Hematopoietic multipotent progenitor cell treated with erythropoietin and hydrocortisone succinate and interleukin-3 and kit ligand, for 8 days (in vitro differentiated cells): ENCODE results near the gene COG3.

Experiments
- DNase-seq: peaks from one replicate; pipeline ENCODE4 v3.0.0-alpha.2; 2015

Gene COG3

DNA sequence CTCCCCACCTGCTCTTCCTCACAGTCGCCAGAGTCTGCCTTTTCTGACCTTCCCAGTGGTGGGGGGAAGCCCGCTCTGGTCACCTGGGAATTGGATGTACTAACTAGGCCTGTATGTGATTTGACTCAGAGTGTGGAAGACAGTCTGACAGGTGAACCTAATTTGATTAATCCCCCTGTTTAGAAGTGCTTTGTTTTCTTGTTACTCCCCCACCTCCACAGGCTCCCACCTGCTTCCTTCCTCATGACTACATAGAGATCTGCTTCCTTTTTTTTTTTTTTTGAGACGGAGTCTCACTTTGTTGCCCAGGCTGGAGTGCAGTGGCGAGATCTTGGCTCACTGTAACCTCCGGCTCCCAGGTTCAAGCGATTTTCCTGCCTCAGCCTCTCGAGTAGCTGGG is 44.0 kb downstream of the COG3 start:
- DNase-seq: no peak

GRCh38 chr13:45510672-45511071 is 45.9 kb downstream of the COG3 start:
- DNase-seq: no peak

GRCh38 chr13:45511310-45512097 is 46.8 kb downstream of the COG3 start:
- peak; percentile 76 for DNase-seq

DNA sequence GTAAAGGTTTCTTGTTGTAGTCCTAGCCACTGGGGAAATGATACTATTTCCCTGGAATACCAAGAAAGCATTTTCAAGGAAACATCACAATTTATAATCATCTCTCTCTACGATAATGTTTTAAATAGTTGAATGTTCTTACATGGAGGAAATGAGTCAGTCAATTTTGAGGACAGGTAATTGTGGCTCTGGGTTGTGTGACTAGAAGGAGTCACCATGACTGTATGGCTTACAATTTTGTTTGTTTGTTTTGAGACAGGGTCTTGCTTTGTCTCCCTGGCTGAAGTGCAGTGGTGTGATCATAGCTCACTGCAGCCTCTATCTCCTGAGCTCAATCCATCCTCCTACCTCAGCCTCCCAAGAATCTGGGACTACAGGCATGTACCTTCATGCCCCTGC is 47.4 kb downstream of the COG3 start:
- no peak for DNase-seq

GRCh38 chr13:45516757-45517156 is 52.0 kb downstream of the COG3 start:
- no peak for DNase-seq

GRCh38 chr13:45518525-45519245 is 53.9 kb downstream of the COG3 start:
- DNase-seq: no peak

- DNase-seq: no peak
Observed at GRCh38 chr13:45519493-45519892, 54.8 kb downstream of the COG3 start.

GRCh38 chr13:45521297-45521696 is 56.6 kb downstream of the COG3 start:
- DNase-seq: no peak

DNA sequence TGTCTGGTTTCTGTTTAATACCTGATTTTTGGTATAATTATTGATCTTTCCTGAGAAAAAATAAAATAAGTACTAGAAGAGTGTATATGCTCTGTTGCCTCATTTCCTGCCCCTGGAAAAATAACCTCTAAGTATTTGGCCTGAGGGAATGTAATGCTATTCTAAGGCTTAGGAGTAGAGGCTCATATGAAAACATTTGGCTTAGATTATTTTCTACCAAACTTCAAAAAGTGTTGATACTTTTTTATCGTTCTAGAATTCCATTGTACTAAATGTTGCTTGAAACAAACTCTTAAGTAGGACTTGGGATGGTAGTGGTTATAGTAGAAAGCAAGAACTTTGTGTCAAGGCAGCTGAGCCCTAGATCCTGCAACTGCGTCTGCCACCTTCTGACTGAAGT is 57.8 kb downstream of the COG3 start:
- DNase-seq: no peak

DNA sequence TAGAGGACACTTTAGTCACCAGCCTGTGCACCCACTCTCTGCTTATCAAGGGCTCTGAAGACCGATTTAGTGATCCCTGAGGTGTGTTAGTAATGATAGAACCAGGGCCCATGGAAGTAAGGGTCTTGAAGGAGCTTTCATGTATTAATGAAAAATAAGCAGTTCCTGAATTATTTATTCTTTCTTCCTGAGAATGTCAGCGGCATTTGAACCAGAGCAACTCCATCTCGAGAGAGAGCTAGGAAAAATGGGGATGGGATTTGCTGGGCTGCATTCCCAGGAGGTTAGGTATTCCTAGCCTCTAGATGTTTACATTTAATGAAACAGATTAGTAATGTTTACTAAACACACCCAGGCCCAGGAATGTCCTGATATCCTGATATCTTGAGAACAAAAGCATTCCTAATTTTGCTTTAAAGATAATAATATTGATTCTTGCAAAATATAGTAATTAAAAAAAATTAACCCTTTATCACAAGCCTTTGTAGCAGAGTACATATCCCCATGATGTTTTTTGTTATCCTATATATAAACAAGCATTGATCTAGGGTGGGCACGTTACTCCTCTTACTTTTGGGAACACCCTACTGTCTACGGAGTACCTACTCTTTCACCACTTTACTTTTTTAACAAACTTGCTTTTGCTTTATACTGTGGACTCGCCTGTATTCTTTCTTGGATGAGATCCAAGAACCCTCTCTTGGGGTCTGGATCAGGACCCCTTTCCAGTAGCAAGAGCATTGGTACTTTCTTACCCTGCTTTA is 63.1 kb downstream of the COG3 start:
- no peak for DNase-seq

DNA sequence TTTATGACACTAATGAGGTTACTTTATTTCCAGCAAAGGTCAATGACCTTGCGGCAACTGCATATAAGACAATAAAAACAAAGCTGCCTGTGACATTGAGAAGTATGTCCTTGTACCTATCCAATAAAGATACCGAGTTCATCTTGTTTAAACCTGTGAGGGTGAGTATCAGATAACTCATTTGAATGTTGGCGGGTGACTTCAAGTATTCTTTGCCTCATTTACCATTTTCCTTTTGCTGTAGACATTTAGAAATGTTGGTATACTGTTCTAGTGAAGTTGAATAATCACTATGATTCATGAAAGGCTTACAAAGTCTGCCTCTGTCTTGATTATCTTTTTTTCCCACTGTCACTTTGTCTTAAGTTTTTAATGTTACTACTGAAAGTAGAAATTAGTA is 65.0 kb downstream of the COG3 start:
- DNase-seq: no peak

- no peak for DNase-seq
Observed at GRCh38 chr13:45534604-45535003, 69.9 kb downstream of the COG3 start.

DNA sequence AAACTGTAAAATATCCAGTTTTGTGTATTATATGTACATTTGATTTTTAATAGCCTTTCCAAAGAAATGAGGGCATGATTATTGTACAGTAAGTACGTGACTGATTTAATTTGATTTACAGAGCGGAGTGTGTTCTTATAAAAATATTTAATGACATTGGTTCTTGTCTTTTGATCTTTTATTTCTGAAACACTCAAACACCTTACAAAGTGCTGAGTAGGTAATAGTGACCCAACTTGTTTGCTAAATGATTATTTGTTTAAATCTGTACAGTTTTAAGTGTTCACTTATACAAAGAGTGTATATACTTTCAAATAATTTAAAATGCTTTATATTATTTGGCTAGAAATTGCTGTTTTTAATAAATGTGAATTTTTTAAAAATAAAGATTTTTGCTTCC is 71.5 kb downstream of the COG3 start:
- no peak for DNase-seq

GRCh38 chr13:45537516-45537915 is 72.8 kb downstream of the COG3 start:
- DNase-seq: no peak

DNA sequence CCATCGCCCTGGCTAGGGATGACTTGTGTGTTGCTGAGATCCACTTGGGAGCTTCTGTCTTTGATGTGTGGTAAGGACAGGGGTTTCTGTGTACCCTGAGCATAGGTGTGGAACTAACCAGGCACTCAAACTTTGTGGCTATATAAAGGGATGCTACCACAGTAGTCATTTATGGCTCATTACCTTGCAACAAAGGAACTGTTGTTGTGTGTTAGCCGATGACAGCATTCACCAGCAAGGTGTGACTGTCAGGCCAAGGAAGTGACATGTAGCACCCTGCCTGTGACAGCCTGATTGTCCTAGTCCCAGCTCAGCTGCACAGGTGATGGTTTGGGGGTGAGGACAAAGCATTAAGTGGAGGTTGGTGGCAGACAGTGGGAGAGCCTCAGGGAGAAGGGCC is 73.6 kb downstream of the COG3 start:
- DNase-seq: no peak

DNA sequence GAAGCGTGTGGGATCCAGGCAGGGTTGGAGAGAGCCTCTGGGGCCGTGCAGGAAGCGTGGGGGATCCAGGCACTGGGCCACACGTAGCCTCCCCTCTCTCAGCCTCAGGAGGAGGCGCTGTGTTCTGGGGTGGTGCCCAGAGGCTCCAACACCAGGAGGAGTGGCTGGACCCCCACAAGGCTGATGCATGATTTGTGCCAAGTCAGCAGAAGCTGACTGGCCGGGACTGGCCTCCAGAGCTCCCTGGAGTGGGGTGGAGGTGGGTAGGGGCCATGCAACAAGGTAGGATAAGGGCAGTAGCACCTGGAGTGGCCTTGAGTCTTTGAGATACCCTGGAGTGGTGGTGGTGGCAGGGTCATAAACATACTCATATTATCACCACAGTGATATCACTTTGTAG is 75.5 kb downstream of the COG3 start:
- DNase-seq: no peak

GRCh38 chr13:45540864-45541263 is 76.1 kb downstream of the COG3 start:
- no peak for DNase-seq

GRCh38 chr13:45541806-45542205 is 77.1 kb downstream of the COG3 start:
- no peak for DNase-seq

- DNase-seq: no peak
Observed at GRCh38 chr13:45542391-45542790, 77.7 kb downstream of the COG3 start.

GRCh38 chr13:45542878-45543277 is 78.1 kb downstream of the COG3 start:
- DNase-seq: no peak

DNA sequence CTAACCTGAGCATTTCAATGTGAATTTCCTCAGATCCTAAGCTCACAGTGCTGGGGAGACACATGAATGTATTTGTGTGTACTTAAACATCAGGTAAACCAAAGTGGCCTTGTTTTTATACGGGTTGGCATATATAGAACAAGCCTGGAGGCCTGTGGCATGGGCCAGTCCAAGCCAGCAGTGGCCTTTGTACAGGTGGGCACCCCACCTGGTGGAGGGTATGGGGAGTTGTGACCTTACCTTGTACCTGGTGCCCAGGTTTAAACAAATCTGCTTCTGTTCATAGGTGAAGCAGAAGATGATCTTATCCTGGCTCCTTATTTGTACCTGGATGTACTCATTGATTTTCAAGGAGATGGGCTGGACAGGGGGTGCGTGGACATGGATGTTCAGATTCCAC is 79.8 kb downstream of the COG3 start:
- DNase-seq: no peak

GRCh38 chr13:45545686-45546409 is 81.1 kb downstream of the COG3 start:
- DNase-seq: no peak

DNA sequence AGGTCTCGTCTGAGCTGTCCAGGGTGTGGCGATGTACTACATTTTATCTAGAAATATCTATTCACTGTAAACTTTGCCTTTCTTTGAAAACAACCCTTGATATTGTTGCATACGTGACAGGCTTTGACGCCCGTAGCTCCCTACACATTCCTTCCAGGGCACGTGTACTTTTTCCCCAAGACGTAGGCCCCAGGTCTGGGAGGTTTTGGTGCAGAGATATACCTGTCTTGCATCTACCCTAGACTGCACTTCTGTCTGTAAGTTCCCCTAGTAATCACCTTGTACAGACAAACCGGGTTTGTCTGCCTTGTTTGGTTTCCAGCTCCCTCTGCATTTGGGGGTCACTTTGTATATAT is 81.6 kb downstream of the COG3 start:
- no peak for DNase-seq
